ENCODE measurements around the gene CD300C. TPM values are rescaled to one million over a fixed set of nuclear protein-coding genes. Genes with fewer than 3 reads are reported as not detected.
"Not testable (repeated sequence)": the region's sequence is repeated elsewhere in the genome, so short reads cannot be mapped to it uniquely, and the experiment has no call there.

The CD300C gene
- total RNA-seq, 1 donor from 2014 or later, result 0.68 TPM

- peak; percentile 31 for DNase-seq (ENCODE audit: low spot score)
Observed at GRCh38 chr17:74531231-74531761, 14.6 kb downstream of the CD300C start, which contains the start of gene CD300LB. TSS of gene CD300LB (minus strand) at chr17:74531475. CDS start at chr17:74531350, 125 bp downstream.

DNA sequence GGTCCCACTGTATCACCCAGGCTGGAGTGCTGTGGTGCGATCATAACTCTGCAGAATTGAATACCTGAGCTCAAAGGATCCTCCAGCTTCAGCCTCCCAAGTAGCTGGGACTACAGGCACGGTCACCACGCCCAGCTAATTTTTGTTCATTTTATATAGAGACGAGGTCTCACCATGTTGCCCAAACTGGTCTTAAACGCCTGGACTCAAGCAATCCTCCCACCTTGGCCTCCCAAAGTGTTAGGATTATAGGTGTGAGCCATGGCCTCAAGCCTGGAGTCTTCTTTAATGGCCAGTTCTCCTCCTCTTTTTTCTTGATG lies 15.1 kb downstream of the CD300C start:
- DNase-seq (ENCODE audit: low spot score), result no peak

GRCh38 chr17:74529243-74529642 lies 16.7 kb downstream of the CD300C start:
- peak; percentile 35 for DNase-seq (ENCODE audit: low spot score)

DNA sequence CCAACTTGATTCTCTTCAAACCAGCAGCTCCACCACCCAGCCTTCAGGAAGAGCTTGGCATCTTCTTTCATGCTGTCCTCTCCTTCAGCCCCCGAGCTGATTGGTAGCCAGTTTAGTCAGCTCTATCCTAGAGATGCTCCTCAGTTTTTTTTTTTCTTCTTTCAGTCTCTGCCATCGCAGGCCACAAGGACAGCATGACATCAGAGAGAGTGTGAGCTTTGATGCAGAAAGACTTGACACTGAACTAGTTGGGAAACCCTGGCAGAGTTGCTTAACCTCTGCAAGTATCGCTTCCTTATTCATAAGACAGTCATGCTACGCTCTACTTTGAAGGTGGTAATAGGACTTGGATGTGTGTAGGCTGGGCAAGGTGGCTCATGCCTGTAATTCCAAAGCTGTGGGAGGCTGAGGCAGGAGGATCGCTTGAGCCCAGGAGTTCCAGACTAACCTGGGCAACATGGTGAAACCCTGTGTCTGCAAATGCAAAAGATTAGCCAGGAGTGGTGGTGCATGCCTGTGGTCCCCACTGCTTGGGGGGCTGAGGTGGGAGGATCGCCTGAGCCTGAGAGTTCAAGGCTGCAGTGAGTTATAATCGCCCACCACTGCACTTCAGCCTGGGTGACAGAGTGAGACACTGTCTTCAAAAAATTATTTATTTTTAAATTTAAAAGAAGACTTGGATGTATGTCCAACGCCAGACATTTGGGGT lies 17.3 kb downstream of the CD300C start:
- peak; percentile 42 for DNase-seq (ENCODE audit: low spot score)

GRCh38 chr17:74527756-74528155 lies 18.2 kb downstream of the CD300C start:
- peak; percentile 7 for DNase-seq (ENCODE audit: low spot score)

DNA sequence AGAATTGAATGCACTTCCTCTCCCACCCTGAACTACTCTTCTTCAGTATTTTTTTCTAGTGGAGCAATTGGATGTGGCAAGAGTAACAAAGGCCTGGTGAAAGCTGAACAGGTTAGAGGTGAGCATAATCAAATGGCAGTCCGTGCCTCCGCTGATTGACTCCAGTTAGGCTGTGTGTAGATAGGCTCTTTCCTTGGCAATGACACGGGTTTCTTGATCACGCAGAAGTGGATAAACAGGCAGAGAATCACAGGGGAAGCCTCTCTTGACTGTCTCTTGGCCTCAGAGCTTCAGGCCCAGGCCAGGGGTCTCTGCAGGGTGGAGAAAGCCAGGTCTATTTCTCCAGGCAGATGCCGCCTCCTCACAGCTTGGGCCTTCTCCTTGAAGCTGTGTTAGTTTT lies 18.8 kb downstream of the CD300C start:
- peak; percentile 24 for DNase-seq (ENCODE audit: low spot score)

GRCh38 chr17:74526681-74527080 lies 19.2 kb downstream of the CD300C start:
- DNase-seq (ENCODE audit: low spot score), result no peak

DNA sequence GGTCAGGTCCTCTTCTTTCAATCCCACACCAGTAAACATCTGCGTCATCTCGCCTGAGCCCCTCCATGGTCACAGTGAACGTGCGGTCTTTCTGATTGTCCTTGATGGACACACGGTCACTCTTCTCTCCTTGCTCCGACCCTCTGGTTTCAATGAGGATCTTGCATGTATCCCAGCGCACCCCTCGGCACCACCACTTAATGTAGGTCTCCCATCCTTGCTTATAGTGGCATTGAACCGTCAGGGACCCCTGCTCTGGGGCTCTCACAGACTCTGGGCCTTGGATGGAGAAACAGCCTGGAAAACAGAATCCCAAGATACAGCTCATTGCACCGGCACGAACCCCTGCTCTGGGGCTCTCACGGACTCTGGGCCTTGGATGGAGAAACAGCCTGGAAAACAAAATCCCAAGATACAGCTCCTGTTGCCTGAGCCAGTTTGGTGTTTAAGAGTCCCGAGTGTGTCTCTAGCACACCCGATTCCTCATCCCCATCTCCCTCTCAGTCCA lies 20.1 kb downstream of the CD300C start:
- peak; percentile 28 for DNase-seq (ENCODE audit: low spot score)

DNA sequence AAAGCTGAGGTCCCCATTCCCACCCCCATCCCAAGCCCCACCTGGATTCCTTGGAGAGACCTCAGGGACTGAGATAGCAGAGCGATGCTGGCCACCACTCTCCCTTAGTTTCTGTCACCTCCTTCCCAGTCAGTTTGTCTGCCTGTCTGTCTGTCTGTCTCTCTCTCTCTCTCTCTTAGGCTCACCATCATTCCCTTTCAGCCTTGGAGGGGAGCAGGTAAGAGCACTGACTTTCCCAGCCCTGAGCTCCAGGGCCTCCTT lies 20.5 kb downstream of the CD300C start:
- no peak for DNase-seq (ENCODE audit: low spot score)

GRCh38 chr17:74524653-74525464 lies 21.1 kb downstream of the CD300C start:
- peak; percentile 18 for DNase-seq (ENCODE audit: low spot score)

- peak; percentile 34 for DNase-seq (ENCODE audit: low spot score)
Observed at GRCh38 chr17:74523308-74523707, 22.6 kb downstream of the CD300C start.

GRCh38 chr17:74522381-74523105 lies 23.4 kb downstream of the CD300C start:
- peak; percentile 32 for DNase-seq (ENCODE audit: low spot score)

DNA sequence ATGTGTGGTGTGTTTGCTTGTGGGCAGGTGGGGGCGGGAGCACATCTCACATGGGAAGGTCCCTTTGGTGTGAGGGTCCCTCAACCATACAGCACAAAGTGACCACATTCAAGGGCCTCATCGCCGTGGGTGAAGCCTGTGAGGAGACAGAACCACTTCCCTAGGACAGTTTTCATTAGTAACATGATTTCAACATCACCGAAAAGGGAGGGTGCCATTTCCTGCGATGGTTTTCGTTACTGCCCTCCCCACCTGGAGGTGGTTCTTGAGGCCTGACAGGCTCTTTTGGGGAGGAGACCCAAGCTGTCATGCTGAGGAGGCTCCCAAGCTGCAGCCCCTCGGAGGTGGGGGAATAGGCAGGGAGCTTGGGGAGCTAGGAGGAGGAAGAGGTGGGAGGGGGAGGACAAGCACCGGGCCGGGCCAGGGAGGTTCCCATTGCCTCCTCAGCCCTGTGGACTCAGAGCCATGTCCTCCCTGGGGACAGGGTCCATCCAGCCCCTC lies 24.2 kb downstream of the CD300C start:
- DNase-seq (ENCODE audit: low spot score), result peak; percentile 34

- peak; percentile 42 for DNase-seq (ENCODE audit: low spot score)
Observed at GRCh38 chr17:74520790-74521480, 25.0 kb downstream of the CD300C start.

- peak; percentile 42 for DNase-seq (ENCODE audit: low spot score)
Observed at GRCh38 chr17:74520016-74520434, 25.9 kb downstream of the CD300C start.

DNA sequence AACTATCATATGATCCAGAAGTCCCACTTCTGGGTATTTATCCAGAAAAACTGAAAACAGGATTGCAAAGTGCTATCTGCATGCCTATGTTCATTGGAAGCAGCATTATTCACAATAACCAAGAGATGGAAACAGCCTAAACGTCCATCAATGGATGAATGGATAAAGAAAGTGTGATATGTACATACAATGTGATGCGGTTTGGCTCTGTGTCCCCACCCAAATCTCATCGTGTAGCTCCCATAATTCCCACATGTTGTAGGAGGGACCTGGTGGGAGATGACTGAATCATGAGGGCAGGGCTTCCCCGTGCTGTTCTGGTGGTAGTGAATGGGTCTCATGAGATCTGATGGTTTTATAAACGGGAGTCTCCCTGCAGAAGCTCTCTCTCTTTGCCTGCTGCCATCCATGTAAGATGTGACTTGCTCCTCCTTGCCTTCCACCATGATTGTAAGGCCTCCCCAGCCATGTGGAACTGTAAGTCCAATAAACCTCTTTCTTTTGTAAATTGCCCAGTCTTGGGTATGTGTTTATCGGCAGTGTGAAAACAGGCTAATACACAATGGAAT lies 27.4 kb downstream of the CD300C start:
- DNase-seq (ENCODE audit: low spot score), result not testable (repeated sequence)

- DNase-seq (ENCODE audit: low spot score), result peak; percentile 24
Observed at GRCh38 chr17:74516561-74517328, 29.2 kb downstream of the CD300C start.

- DNase-seq (ENCODE audit: low spot score), result no peak
Observed at GRCh38 chr17:74515941-74516340, 30.0 kb downstream of the CD300C start.

DNA sequence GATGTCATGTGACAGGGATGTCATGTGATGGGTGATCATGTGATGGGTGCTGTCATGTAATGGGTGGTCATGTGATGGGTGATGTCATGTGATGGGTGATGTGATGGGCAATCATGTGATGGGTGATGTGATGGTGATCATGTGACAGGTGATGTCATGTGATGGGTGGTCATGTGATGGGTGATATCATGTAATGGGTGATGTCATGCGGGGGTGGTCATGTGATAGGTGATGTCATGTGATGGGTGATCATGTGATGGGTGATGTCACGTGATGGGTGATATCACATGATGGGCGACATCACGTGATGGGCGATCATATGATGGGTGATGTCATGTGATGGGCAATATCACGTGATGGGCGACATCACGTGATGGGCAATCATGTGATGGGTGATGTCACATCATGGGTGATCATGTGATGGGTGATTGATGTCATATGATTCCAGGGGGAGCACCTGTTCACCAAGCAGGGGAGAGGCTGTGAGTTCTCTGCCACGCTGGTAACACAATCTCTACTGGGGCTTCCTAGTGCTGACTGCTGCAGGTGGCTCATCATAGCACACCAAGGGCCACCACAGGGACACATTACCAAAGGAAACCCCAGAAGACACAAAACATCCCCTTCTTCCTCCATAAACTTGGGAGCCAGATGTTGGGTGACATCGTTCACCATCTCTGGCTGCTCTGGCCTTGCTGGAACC lies 31.1 kb downstream of the CD300C start:
- peak; percentile 38 for DNase-seq (ENCODE audit: low spot score)
